NCI-H510A (cell line): ENCODE measurements around the gene COX6A2.
"Not testable (repeated sequence)": the region's sequence is repeated elsewhere in the genome, so short reads cannot be mapped to it uniquely, and the experiment has no call there.

ENCODE experiments used
- DNase-seq: peaks from one replicate; lab custom pipeline; 2025; lab: John Stamatoyannopoulos, UW

The COX6A2 gene

DNA sequence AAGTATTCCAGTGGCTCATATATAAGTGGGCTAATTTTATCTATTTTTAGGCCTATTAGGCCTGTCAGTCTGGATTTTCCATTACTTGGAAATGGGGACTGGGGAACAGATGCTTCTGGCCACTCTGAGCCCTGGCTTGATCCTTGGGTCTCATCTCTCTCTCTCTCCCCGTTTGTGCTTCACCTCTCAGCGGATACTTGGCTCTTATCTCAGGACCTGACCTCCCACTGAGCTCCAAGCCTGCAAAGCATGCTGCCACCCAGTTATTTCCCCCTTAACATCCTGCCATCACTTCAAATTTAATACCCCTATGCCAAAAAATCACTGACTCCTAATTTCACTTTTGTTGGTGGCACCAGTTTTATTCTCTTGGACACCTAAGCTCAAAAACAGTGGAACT, 10.3 kb upstream of the COX6A2 start:
- DNase-seq: no peak

DNA sequence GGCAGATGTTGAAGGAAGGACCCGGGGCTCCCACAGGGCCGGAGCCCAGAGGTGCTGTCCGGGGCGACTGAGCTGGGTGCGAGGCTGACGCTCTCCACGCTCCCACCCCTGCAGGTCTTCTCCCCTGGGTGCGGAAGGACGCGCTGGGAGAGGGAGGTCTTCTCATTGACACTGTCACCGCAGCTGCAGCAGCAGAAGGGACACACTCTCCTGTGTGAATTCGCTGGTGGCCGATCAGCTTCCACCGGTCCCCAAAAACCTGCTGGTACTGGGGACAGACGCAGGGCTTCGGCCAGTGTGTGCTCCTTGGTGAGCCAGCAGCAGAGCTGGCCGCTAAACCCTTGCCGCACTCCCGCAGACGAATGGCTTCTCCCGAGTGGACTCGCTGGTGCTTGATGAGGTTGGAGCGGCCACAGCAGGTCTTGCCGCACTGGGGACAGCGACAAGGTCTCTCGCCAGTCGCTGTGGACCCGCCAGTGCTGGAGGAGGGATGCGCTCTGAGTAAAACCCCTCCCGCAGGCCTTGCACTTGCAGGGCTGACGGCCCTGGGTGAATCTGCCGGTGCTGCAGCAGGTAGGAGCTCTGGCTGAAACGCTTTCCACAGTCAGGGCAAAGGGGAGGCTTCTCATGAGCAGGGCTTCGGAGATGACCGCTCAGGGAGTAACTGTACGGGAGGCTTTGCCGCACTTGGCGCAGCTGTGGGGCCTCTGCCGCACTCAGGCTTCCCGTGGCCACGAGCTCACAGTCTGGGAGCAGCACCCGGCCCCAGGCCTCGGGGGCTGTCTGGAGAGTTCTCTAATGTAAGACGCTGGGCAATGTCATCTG, 8.3 kb upstream of the COX6A2 start:
- no peak for DNase-seq

- DNase-seq: no peak
Measured at GRCh38 chr16:31435341-31436220, 7.4 kb upstream of the COX6A2 start.

DNA sequence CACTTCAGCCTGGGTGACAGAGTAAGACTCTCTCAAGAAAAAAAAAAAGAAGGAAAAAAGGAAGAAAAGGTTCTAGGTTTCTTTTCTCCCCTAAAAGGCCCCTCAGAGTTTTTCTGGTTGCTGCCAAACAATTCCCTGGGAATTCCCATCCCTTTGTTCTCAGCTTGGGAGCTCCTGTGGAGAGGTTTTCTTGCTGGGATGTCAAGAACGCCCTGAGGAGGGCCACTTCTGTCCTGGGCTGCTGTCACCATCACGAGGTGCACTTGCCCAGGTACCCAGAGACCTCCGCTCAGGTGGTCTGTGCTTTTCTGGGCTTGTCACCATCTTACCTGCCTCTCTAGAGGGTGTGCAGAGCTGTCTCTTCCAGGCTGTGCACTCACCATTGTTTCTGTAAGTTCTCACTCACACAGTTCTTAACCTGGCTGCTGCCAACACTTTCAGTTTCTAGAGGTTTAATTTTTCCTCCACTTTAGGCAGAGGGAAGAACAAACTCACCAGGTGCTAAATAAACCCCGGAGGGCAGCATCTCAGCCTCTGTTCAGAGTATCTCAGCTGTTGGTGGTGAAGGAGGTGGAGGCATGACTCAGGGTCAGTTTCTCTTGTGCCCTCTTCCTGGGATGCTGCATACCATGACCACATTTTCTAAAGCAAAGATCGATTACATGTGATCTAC, 2.4 kb upstream of the COX6A2 start:
- DNase-seq: no peak

- DNase-seq: no peak
Measured at GRCh38 chr16:31429796-31430195, 1.6 kb upstream of the COX6A2 start.

- DNase-seq: no peak
Measured at GRCh38 chr16:31429314-31429713, 1.2 kb upstream of the COX6A2 start.

DNA sequence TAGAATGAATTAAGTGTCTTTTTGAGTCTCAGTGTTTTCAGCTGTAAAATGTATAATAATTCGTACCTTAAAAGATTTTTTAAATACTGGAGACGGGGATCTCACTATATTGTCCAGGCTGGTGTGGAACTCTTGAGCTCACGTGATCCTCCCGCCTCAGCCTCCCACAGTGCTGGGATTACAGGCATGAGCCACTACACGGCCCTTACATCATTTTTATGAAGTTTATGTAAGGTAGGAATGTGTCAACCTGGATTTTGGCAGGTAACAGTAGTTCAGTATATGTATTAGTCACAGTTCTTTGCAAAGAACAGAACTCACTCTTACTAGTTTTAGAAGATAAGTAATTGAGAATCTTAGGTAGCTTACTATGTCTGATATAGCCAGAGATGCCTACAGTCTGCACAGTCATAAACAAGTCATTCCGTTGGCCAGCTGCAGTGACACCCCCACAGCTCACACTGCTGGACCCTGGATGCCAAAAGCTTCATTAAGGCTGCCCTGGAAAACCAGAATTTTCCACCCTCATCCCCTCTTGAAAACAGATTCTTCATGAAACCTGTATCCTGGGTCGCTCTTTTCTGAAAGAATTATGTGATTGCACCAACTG, 583 bp upstream of the COX6A2 start:
- DNase-seq: no peak

- DNase-seq: no peak
Measured at GRCh38 chr16:31427441-31428278, 500 bp downstream of the COX6A2 start.

DNA sequence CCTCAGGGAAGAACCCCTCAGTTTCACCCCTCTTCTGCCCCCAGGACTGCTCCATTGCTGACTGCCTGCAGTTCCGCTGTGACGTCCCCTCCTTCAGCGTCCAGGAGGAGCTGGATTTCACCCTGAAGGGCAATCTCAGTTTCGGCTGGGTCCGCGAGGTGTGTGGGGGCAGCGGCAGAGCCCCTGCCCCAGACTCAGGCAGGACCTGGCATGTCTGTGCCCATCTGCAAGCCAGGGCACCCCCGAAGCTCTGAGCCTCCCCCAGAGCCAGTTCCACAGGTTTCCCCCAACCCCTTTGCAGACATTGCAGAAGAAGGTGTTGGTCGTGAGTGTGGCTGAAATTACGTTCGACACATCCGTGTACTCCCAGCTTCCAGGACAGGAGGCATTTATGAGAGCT, 4.4 kb downstream of the COX6A2 start:
- no peak for DNase-seq

DNA sequence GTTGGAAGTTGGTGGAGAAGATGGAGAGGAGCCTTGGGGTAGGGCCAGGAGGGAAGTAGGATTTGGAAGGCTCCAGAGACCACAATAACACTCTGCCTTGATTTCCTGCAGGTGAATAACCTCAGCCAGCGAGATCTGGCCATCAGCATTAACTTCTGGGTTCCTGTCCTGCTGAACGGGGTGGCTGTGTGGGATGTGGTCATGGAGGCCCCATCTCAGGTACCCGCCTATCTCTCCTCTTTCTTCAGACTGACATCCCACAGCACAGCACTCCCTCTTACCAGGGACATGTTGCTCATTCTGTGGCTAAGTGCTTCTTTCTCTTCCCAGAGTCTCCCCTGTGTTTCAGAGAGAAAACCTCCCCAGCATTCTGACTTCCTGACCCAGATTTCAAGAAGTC, 4.9 kb downstream of the COX6A2 start:
- DNase-seq: no peak

GRCh38 chr16:31421587-31421986, 6.6 kb downstream of the COX6A2 start:
- no peak for DNase-seq

DNA sequence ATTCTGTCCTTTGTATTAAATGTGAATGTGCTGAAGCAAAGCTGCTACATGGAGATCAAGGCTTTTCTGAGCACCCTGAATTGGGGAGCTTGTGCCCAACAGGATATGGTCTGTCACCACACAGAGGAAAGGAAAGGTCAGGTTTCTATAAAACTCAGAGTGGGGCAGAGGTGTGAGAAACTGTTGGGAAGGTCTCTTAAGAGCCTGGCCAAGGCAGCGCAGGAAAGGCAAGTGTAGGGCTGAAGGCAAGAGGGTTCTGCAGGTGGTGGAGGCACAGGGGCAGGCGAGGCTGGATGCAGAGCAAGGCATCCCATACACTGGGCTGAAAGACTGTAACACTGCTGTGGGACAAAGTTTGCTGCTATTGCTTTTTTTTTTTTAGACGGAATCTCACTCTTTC, 8.1 kb downstream of the COX6A2 start:
- DNase-seq: no peak

- DNase-seq: no peak
Measured at GRCh38 chr16:31417916-31418315, 10.2 kb downstream of the COX6A2 start.

DNA sequence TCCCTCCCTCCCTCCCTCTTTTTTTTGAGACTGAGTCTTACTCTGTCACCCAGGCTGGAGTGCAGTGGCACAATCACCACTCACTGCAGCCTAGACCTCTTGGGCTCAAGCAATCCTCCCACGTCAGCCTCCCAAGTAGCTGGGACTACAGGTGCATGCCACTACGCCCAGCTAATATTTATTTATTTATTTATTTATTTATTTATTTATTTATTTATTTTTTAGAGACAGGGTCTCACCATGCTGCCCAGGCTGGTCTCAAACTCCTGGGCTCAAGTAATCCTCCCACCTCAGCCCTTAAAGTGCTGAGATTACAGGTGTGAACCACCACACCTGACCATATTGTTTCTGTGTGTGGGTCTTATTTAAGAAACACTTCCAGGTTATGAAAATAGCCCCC, 11.1 kb downstream of the COX6A2 start:
- DNase-seq: not testable (repeated sequence)

- no peak for DNase-seq
Measured at GRCh38 chr16:31416371-31416770, 11.8 kb downstream of the COX6A2 start.

- DNase-seq: no peak
Measured at GRCh38 chr16:31414706-31415105, 13.5 kb downstream of the COX6A2 start.

DNA sequence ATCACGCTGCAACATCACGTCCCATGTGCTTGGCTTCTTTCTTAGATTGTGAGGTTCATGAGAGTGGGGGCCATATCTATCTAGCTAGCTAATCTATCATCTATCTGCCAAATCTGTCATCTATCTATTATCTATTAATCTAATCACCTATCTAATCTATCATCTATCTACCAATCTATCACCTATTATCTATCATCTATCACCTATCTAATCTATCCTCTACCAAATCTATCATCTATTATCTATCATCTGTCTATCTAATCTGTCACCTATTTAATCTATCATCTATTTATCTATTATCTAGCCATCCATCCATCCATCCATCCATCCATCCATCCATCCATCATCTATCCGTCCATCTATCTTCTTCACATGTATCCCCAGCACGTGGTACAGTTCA, 14.2 kb downstream of the COX6A2 start:
- DNase-seq: no peak

DNA sequence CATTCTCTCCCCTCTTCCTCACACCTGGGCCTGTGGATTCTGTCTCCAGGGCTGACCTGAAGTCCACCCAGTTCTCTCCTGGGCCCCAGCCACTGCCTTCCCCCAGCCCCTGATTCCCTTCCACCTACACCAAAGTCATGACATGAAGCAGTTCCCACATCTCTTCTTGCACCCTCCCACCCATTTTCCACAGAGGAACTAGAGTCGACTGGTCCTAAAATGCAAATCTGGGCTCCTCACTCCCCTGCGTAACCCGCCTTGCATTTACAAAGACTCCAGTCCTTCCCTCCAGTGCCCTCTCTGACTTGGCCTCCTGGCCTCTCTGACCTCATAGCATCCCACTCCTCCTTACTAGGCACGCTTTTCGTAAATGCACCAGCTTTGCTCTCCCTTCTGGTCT, 14.8 kb downstream of the COX6A2 start:
- DNase-seq: no peak

DNA sequence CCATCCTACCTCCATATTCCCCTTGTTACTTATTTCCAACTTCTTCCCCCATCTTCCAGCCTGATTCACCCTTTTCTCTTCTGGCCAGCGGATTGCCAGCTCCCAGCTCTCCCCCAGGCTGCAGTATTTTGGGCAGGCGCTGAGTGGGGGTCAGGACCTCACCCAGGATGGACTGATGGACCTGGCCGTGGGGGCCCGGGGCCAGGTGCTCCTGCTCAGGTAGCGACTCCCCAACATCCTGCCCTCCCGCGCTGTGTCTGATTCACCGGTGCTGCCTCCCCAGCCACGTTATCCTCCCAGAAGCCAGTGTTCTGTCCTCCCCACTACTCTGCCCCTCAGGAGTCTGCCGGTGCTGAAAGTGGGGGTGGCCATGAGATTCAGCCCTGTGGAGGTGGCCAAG, 15.4 kb downstream of the COX6A2 start:
- no peak for DNase-seq

DNA sequence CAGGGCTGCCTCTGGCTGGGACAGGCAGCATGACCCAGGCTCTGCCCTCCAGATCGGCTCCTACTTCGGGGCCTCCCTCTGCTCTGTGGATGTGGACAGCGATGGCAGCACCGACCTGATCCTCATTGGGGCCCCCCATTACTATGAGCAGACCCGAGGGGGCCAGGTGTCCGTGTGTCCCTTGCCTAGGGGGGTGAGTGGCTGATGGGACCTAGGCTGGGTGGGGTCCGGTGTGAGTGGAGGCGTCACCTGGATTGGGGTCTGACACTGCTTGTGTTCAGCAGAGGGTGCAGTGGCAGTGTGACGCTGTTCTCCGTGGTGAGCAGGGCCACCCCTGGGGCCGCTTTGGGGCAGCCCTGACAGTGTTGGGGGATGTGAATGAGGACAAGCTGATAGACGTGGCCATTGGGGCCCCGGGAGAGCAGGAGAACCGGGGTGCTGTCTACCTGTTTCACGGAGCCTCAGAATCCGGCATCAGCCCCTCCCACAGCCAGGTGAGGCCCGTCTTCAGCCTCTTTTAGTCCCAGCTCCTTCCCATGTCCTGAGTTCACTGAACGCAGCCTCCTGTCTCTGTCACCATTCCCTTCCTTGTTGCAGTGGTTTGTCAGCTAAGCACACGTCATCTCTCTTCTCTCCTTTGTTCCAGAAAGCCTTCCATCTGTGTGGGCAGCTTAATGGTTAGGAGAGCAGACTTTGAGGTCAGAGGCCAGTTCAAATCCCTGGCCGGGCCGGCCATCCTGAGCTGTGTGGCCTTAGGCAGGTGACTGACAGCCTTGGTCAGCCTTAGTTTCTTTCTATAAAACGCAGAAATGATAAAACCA, 16.9 kb downstream of the COX6A2 start:
- DNase-seq: no peak
